HEK293T (cell line): ENCODE measurements around the gene ST13.

Experiments used
- BHLHE40 ChIP-seq: fragments of 450-650 bp; IDR thresholded peaks from 2 replicates; pipeline ENCODE4 v1.6.1; 2016; ENCODE audit warnings: mild to moderate bottlenecking, moderate library complexity, borderline replicate concordance
- ELF4 ChIP-seq: fragments of 450-650 bp; IDR thresholded peaks from 2 replicates; pipeline ENCODE4 v1.6.1; 2017; ENCODE audit warnings: antibody characterized with exemption
- FOXM1 ChIP-seq: fragments of 450-650 bp; IDR thresholded peaks from 2 replicates; pipeline ENCODE4 v1.6.1; 2017; ENCODE audit warnings: mild to moderate bottlenecking, borderline replicate concordance
- SP1 ChIP-seq: fragments of 450-650 bp; IDR thresholded peaks from 2 replicates; pipeline ENCODE4 v1.6.1; 2017
- SUZ12 ChIP-seq: fragments of 450-650 bp; IDR thresholded peaks from 2 replicates; pipeline ENCODE4 v1.6.1; 2016; ENCODE audit warnings: mild to moderate bottlenecking

DNA sequence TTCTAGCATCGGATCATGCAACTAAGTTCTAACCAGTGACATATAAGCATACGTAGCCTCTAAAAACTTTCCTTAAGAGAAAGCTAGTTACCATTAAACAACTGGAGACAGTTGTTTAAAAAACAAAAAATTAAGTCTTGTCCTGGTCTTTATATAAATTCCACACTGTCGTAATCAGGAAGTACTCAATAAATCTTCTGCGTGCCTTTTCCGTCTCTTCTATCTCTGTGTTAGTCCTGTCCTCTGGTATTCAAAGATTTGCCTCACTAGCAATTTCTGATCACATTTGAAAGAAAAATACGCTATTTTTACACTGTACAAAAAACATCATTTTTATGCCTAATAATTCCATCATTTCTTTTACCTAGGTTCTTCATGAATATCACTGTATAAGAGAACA lies 27.3 kb downstream of the ST13 start:
- TF ChIP-seq SP1 (no peak), SUZ12 (no peak), FOXM1 (no peak), BHLHE40 (no peak), ELF4 (no peak)
